ENCODE data around the gene TNS1.

Gene TNS1

DNA sequence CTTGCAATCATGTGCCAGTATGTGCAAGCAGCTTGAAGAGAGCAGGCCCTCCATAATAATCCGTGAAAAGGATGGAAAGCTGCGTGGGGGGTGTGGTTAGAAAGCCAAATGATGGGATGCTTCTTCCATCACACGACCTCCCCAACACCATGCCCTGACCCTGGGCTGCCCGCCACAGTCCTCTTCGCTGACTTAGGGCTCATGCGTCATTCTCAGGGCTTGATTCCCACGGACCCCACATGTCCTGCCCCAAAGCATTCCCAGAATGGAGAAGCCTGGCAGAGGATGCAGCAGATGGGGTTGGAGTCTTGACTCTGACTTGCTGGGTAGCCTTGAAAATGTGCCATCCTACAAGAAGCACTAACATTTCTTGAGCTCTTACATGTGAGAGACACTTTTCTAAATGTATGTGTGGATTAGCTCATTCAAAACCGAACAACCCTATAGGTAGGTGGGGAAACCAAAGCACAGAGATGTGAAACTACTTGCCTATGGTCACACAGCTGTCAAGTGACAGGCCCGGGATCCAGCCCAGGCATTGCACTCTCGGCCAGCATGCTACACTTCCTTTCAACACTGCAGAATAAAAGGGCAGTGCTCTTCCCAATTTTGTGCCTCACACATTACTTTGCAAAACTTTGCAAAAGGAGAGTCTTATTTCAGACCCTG is 3.7 kb downstream of the TNS1 start:
- DNase-seq: no peak

GRCh38 chr2:217997510-217997909 is 5.3 kb downstream of the TNS1 start:
- no peak for DNase-seq

DNA sequence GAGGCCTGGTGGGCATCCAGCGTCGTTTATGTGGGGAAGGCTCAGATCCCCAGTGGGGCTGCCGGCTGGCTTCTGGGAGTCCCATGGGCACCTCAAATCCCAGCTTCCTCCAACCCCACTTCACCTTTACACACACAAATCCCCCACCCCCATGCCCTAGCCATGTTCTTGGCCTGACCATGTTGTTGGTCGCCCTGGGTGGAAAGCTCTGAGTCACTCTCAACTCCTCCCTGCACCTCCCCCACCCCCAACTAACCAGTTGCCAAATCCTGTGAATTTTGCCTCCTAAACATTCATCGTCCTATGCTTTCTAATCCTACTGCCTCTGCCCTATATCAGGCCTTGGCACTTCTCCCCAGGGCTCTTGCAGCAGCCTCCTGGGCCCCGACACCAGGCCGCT is 6.4 kb downstream of the TNS1 start:
- no peak for DNase-seq

DNA sequence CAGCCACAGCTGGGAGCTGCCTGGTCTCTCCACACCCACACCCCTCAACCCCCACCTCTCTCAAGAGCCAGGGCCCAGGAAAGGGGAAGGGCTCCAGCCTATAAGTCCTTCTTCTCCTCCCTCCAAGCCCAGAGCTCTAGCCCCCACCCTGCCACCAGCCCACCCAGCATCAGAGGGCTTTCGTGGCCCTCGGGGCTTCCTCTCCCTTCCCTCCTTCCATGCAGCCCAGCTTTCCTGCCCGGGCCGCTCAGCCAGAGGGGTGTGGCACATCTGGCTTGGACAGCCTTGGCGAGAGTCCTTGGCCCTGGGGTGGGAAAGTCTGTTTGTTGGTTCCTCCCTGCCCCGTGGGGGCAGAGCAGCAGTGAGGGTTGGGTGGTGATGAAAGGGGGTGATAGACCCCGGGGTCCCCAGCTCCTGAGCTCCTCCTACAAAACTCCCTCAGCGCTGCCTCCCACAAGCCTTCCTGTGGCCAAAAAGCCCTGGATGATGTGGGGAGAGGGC is 7.0 kb downstream of the TNS1 start:
- no peak for DNase-seq

DNA sequence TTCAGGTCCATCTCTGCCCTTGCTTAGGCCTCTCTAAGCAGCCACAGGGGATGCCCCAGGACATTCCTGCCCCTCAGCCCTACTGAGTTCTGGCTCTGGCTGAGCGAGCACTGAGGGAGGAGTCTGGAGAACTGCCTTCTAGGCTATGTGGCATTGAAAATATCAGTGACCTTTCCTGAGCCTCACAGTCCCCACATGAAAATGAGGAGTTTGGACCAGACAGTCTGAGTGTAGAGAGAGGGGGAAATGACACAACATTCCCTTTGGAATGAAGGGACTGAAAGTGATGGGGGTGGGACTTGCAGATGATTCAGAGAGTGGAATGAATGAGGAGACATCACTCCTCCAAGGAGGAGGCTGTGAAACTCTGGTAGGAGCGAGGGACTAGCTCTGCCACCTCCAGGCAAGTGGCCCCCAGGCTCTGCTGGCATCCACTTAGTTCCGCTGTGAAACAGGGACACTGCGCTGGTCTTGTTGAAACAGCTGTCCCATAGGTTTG is 8.0 kb downstream of the TNS1 start:
- DNase-seq: no peak

GRCh38 chr2:217993817-217994463 is 8.9 kb downstream of the TNS1 start:
- peak; percentile 89 for DNase-seq

DNA sequence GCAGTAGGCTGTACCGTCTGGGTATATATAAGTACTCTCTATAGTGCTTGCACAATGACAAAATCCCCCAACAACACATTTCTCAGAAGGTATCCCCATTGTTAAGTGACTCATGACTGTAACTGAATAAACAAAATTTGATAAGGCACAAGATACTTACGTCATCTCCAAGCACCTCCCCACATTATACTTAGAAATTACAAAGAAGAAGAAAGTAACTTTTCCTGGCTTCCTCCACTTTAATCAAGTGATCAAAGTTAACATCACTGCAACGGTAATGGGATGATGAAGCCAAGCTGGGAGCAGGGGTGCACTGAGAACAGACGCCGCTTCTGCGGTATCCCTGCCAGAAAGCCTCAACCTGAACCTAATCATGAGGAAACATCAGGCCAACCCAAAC is 9.7 kb downstream of the TNS1 start:
- no peak for DNase-seq

DNA sequence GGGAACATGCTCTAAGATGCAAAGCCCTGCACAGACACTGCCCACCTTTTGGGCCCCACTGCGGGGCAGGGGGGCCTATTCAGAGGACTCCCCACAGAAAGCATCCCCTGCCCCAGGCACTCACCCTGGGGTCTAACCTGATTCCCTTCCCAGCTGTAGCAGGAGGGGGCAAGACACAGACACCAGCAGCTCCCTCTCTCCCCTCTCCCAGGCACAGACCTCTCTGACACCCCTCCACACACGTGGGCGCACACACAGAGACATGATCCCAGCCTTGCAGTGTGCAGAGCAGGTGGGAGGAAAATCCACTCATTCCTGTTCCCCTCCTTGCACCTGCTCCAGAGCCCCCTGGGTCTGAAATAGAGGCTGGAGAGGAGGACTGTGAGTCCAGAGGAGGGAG is 10.7 kb downstream of the TNS1 start:
- DNase-seq: no peak

DNA sequence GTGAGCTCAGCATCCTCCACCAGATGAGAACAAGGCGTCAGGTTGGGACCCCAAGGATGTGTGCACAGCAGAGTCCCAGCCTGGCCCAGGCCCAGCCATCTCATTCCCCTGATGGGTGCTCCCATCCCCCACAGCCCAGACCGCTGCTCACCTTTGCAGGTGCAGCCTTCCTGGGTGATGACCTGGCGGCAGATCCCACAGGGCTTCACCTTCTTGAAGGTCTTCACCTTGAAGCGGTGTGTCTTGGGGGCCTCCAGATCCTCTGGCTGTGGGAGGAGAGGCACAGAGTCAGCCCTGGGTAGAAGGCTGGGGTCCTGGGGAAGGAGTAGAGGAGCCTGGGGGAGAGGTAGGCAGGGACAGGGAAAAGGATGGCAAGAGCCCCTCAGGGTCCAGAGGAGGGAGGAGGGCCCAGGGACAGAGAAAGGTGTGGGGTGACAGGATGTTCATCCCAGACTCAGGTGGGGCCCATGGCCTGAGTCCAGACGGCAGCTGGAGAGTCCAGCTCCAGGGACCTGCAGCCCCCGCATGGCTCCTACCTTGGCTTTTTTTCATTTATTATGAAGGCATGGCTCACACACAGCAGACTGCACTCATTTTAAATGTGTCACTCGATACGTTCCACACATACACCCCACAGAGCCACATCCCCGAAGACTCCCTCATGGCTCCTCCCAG is 11.9 kb downstream of the TNS1 start:
- DNase-seq: no peak

DNA sequence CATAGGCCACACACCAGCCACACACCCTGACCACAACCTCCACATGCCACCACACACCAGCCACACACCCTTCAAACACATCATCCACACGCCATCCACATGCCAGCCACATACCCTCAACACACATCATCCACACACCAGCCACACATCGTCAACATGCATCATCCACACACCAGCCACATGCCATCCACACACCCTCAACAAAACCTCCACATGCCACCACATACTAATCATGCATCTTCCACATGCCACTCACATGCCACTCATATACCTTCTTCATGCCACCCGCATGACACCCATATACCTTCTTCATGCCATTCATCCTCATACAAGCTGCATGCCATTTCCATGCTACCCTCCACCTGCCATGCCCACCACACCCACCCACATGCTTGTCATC is 12.4 kb downstream of the TNS1 start:
- no peak for DNase-seq

DNA sequence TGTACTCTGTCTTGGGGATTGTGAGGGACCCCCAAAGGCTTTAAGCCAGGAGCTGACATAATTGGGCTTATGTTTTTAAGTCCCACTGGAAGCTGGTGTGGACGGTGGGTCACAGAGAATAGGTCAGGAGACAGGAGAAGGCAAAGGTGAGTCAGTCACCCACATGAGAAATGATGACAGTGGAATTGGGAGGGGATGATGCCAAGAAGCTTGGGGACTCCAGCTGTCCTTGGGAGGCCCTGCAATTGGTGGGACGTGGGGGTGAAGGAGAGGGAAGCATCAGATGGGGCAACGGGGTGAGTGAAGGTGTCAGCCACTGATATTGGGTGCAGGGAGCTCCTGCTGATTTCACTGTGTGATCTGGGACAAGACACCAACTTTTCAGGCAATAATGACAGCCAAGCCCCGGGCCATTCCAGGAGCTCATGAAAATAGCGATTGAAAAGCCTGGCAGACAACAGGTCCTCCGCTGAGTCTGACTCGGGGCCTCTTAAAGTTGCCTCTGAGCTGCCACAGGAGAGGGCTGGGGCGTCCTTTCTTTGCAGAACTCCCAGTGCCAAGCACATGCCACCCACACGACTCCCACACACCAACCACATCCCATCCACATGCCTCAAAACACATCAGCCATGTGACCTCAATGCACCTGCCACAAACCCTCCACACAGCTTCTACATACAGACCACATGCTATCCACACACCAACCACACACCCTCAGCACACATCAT is 13.4 kb downstream of the TNS1 start:
- DNase-seq: no peak

- no peak for DNase-seq
Observed at GRCh38 chr2:217988840-217989204, 14.0 kb downstream of the TNS1 start.

- DNase-seq: peak; percentile 94
Observed at GRCh38 chr2:217988014-217988839, 14.6 kb downstream of the TNS1 start.

- DNase-seq: no peak
Observed at GRCh38 chr2:217987391-217987790, 15.4 kb downstream of the TNS1 start.

DNA sequence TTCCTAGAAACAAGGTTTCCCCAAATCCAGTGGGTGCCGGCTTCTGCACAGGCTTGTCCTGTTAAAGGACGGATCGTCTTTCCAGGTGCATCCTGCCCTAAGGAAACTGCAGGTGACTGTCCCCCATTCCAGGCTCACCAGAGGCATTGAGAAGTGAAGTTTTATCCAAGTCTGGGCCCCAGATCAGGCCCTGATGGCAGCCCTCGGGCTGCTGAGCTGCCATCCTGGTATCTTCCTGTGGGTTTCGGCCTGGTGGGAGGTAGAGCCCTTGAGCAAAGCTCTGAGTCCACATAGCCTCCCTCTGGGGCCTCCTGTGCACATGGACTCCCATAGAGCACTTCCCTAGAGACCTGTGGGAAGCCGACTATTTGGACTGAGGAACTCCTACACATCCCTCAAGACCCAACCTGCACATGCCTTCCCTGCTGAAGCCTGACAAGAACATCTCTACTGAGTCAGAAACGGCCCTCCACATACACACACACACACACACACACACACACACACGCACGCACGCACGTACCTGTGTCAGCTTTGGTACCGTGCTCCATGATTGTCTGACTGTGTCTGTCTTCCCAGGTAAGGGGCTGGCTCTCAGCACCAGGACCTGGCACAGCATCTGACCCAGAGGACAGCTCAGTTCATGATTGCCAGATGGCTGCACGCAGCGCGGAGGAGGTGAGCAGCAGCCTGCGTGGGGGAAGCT is 16.4 kb downstream of the TNS1 start:
- DNase-seq: no peak

- no peak for DNase-seq
Observed at GRCh38 chr2:217983276-217984233, 19.2 kb downstream of the TNS1 start.

DNA sequence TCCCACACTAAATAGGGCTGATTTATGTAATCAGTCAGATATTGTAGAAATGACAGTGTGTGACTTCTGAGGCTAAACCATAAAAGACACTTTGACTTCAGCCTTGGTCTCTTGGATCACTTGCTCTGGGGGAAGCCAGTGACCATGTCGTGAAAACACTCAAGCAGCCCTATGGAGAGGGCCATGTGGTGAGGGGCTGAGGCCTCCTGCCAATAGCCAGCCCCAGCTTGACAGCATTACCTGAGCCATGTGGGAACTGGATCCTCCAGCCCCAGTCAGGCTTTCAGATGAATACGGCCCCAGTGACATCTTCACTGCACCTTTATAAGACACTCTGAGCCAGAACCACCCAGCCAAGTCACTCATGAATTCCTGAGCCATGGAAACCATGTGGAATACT is 20.8 kb downstream of the TNS1 start:
- DNase-seq: no peak

DNA sequence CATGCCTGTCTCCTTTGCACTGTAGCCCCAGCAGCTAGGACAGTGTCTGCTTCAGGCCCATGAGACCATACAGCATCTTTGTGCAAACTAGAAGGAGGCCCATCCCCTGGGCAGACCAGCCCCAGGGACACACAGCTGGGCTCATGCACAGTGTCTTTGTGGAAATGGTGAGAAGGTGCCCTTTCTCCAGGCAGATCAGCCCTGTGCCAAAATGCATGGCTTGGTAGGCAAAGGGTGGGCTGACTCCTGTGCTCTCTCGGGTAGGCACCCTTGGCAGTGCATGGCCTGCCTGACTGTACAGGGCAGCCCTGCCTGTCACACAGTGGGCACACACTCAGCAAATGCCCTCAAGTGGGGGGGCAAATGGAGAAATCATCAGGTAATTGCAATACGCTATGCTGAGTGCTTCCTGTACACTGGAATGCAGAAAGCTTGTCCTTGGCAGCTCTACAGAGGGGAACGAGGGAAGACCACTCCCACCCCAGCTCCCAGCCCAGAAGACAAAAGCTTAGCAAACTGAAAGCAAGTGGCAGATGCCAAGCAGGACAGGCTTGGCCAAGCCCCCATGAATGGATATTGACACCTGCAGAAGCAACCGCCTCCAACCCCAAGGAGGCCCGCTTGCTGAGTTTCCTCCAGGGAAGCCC is 21.6 kb downstream of the TNS1 start:
- no peak for DNase-seq

- no peak for DNase-seq
Observed at GRCh38 chr2:217980591-217980990, 22.2 kb downstream of the TNS1 start.

- DNase-seq: no peak
Observed at GRCh38 chr2:217980036-217980435, 22.8 kb downstream of the TNS1 start.

Measured in activated CD8-positive, alpha-beta memory T cell treated with anti-CD3 and anti-CD28 coated beads, Interleukin-2, amount 50 U/mL, for 48 hours (primary cell).